SK-N-SH (cell line): ENCODE measurements around the gene SMIM41. TPM values are rescaled to one million over a fixed set of nuclear protein-coding genes. Genes with fewer than 3 reads are reported as not detected.

Experiments used
- CTCF ChIA-PET: fragments of 300-600, 350-600 bp; formaldehyde crosslinking; extraction: SDS; loops from one replicate; lab custom pipeline; 2021; lab: Yijun Ruan, JAX
- POLR2A ChIA-PET: fragments of 350-600 bp; sonication (Branson Sonifier 250); formaldehyde crosslinking; extraction: SDS; loops from one replicate; lab custom pipeline; 2020; ENCODE audit warnings: antibody characterized with exemption, inconsistent platforms; lab: Yijun Ruan, JAX
- DNase-seq: peaks from one replicate; pipeline ENCODE4 v3.0.0; 2012
- H2AFZ ChIP-seq: fragments of 200-600 bp; sonication (generic); 2 replicates; pipeline ENCODE4 v1.8.1; 2016; ENCODE audit warnings: antibody characterized with exemption, mild to moderate bottlenecking, low read depth
- H3F3A ChIP-seq: fragments of 200-600 bp; sonication (generic); replicated peaks from 2 replicates; pipeline ENCODE3; 2016; ENCODE audit warnings: antibody characterized with exemption, mild to moderate bottlenecking; ENCODE audit not compliant: insufficient read depth
- H3K27ac ChIP-seq, 2 experiments: fragments of 200-500 bp in 1 of 2; fragments of 200-600 bp in 1 of 2; sonication (Bioruptor generic) in 1 of 2; sonication (generic), shearing (Covaris generic) in 1 of 2; 2 replicates each; pipeline versions ENCODE4 v1.5.1 to v1.6.1; 2014 to 2016; ENCODE audit warnings: low read depth in 2 of 2, inconsistent platforms in 1 of 2, low read length in 1 of 2, mild to moderate bottlenecking in 1 of 2, mixed read lengths in 1 of 2
- H3K27me3 ChIP-seq: fragments of 200-600 bp; sonication (generic), shearing (Covaris generic); 2 replicates; pipeline ENCODE4 v1.6.1; 2016; ENCODE audit warnings: mixed run types; ENCODE audit not compliant: insufficient read depth
- H3K36me3 ChIP-seq, 2 experiments: fragments of 200-500 bp in 1 of 2; fragments of 200-600 bp in 1 of 2; sonication (Bioruptor generic) in 1 of 2; sonication (generic) in 1 of 2; replicated peaks in 1 of 2; 2 replicates each; pipeline versions ENCODE3 to v1.5.1; 2014 to 2016; ENCODE audit warnings: low read length in 1 of 2, mild to moderate bottlenecking in 1 of 2; ENCODE audit not compliant: insufficient read depth in 2 of 2, control insufficient read depth in 1 of 2
- H3K4me1 ChIP-seq, 2 experiments: fragments of 200-500 bp in 1 of 2; fragments of 200-600 bp in 1 of 2; sonication (Bioruptor generic) in 1 of 2; sonication (generic), shearing (Covaris generic) in 1 of 2; 2 replicates each; pipeline versions ENCODE4 v1.5.1 to v1.6.1; 2014 to 2016; ENCODE audit warnings: low read depth in 1 of 2, low read length in 1 of 2, mixed run types in 1 of 2; ENCODE audit not compliant: insufficient read depth in 2 of 2, control insufficient read depth in 1 of 2
- H3K4me2 ChIP-seq: fragments of 200-600 bp; sonication (generic), shearing (Covaris generic); 2 replicates; pipeline ENCODE4 v1.6.1; 2017; ENCODE audit warnings: mixed run types
- H3K4me3 ChIP-seq, 2 experiments: fragments of 200-500 bp in 1 of 2; fragments of 200-600 bp in 1 of 2; sonication (Bioruptor generic) in 1 of 2; sonication (generic), shearing (Covaris generic) in 1 of 2; 2 replicates each; pipeline versions ENCODE4 v1.5.1 to v1.8.1; 2014 to 2016; ENCODE audit warnings: low read depth in 2 of 2, inconsistent platforms in 1 of 2, low read length in 1 of 2, mild to moderate bottlenecking in 1 of 2, mixed read lengths in 1 of 2, moderate library complexity in 1 of 2
- H3K79me2 ChIP-seq: fragments of 200-600 bp; sonication (generic); 2 replicates; pipeline ENCODE4 v1.8.1; 2017; ENCODE audit warnings: mild to moderate bottlenecking; ENCODE audit not compliant: insufficient read depth
- H3K9ac ChIP-seq: fragments of 200-600 bp; sonication (generic); 2 replicates; pipeline ENCODE4 v1.6.1; 2017; ENCODE audit warnings: mixed run types
- H3K9me2 ChIP-seq: fragments of 200-600 bp; sonication (generic); 2 replicates; pipeline ENCODE4 v1.6.1; 2017; ENCODE audit warnings: mixed run types
- H3K9me3 ChIP-seq: fragments of 200-600 bp; sonication (generic); 2 replicates; pipeline ENCODE4 v1.6.1; 2017; ENCODE audit warnings: mixed run types, mild to moderate bottlenecking, moderate library complexity
- H4K20me1 ChIP-seq: fragments of 200-600 bp; sonication (generic); 2 replicates; pipeline ENCODE4 v1.6.1; 2017; ENCODE audit warnings: mild to moderate bottlenecking, mixed run types; ENCODE audit not compliant: insufficient read depth
- FOSL2 ChIP-seq: IDR thresholded peaks from 2 replicates; pipeline ENCODE4 v1.4.0; 2012; ENCODE audit warnings: low read depth, mild to moderate bottlenecking, moderate library complexity, borderline replicate concordance
- FOXM1 ChIP-seq: IDR thresholded peaks from 2 replicates; pipeline ENCODE4 v1.4.0; 2012; ENCODE audit warnings: low read depth, mild to moderate bottlenecking
- GATA2 ChIP-seq: sonication (generic); formaldehyde crosslinking; IDR thresholded peaks from 2 replicates; pipeline ENCODE4 v1.5.0; 2020; ENCODE audit warnings: mild to moderate bottlenecking, missing genetic modification reagents
- JUND ChIP-seq: IDR thresholded peaks from 2 replicates; pipeline ENCODE4 v1.4.0; 2012
- MEF2A ChIP-seq: IDR thresholded peaks from 2 replicates; pipeline ENCODE4 v1.4.0; 2012; ENCODE audit warnings: low read depth, borderline replicate concordance
- NFIC ChIP-seq: IDR thresholded peaks from 2 replicates; pipeline ENCODE4 v1.4.0; 2012; ENCODE audit warnings: borderline replicate concordance
- NRF1 ChIP-seq: IDR thresholded peaks from 2 replicates; pipeline ENCODE4 v1.6.1; 2012; ENCODE audit warnings: low read depth, mild to moderate bottlenecking, low read length
- POLR2AphosphoS5 ChIP-seq: IDR thresholded peaks from 2 replicates; pipeline ENCODE4 v1.6.1; 2012; ENCODE audit warnings: low read depth, low read length
- RAD21 ChIP-seq: IDR thresholded peaks from 2 replicates; pipeline ENCODE4 v1.6.1; 2012; ENCODE audit warnings: mild to moderate bottlenecking, low read length
- RCOR1 ChIP-seq: fragments of 150-350 bp; IDR thresholded peaks from 2 replicates; pipeline ENCODE4 v1.6.1; 2017; ENCODE audit warnings: antibody characterized with exemption, low read length
- SIN3A ChIP-seq: IDR thresholded peaks from 2 replicates; pipeline ENCODE4 v1.6.1; 2012; ENCODE audit warnings: low read depth, mild to moderate bottlenecking, low read length, moderate library complexity, borderline replicate concordance
- TAF1 ChIP-seq: IDR thresholded peaks from 2 replicates; pipeline ENCODE4 v1.6.1; 2012; ENCODE audit warnings: low read depth, mild to moderate bottlenecking, low read length, moderate library complexity, borderline replicate concordance
- TCF12 ChIP-seq: IDR thresholded peaks from 2 replicates; pipeline ENCODE4 v1.4.0; 2012
- TEAD4 ChIP-seq: IDR thresholded peaks from 2 replicates; pipeline ENCODE4 v1.4.0; 2012; ENCODE audit warnings: mild to moderate bottlenecking, borderline replicate concordance; ENCODE audit not compliant: insufficient read depth
- USF1 ChIP-seq: IDR thresholded peaks from 2 replicates; pipeline ENCODE4 v1.4.0; 2012; ENCODE audit warnings: low read depth, borderline replicate concordance
- YY1 ChIP-seq: IDR thresholded peaks from 2 replicates; pipeline ENCODE4 v1.4.0; 2012; ENCODE audit warnings: low read depth, mild to moderate bottlenecking
- ZBTB33 ChIP-seq: IDR thresholded peaks from 2 replicates; pipeline ENCODE4 v1.4.0; 2012; ENCODE audit warnings: low read depth, borderline replicate concordance
- WGBS: methylation state at CpG from one replicate; pipeline ENCODE4 v1.1.6; 2017; ENCODE audit warnings: low lambda C conversion rate; 5-methylcytosine and 5-hydroxymethylcytosine counted together
- polyA plus RNA-seq, 3 experiments: library from polyadenylated mRNA; depleted of rRNA; stranded (reverse); fragments of >200 nt; gene quantifications; 2 replicates each; pipeline ENCODE4 v1.2.3, GENCODE V29; 2012

The SMIM41 gene
- polyA plus RNA-seq, 1 of the 3 experiments (the other 2 are of a cell fraction) = not detected

- TF ChIP-seq POLR2AphosphoS5 (no peak), MEF2A (no peak), FOSL2 (no peak), TEAD4 (no peak), JUND (no peak)
These were observed 48.4 kb downstream of the SMIM41 start (continued) for GRCh38 chr12:52127683-52128450.

GRCh38 chr12:52130711-52131110 lies 51.2 kb downstream of the SMIM41 start:
- Histone ChIP-seq H3K9me2 (no peaks in the 10 kb centered on the region), H3K4me3 (no peak overlapping the region), H3K36me3 (no peaks in the 10 kb centered on the region), H3K27me3 (no peaks in the 10 kb centered on the region; the same call in 1 of the 2 replicates), H3K9me3 (no peaks in the 10 kb centered on the region), H3K27ac (no peak overlapping the region), H4K20me1 (no peaks in the 10 kb centered on the region), H3K4me1 (peaks cover 0 to 12% of the 10 kb centered on the region in 2 experiments; a peak in 1 of 4 replicates), H2AFZ (no peak overlapping the region), H3K79me2 (no peaks in the 10 kb centered on the region), H3K4me2 (no peak overlapping the region), H3F3A (no peaks in the 10 kb centered on the region)
- 94% methylated on average over 5 of the region's 5 CpGs for WGBS
- POLR2A ChIA-PET = no interaction called here
- DNase-seq = peak; percentile 5
- CTCF ChIA-PET = interaction anchor here (0.8 to 2.8 kb wide), 3 partner anchors 11 to 740 kb away, joined by 3 to 12 read pairs (median 4); no protein-coding TSS in a partner anchor
- TF ChIP-seq JUND (no peak), TAF1 (no peak), TCF12 (no peak), USF1 (no peak), RAD21 (no peak), RCOR1 (no peak), YY1 (no peak), NFIC (no peak)
- TF ChIP-seq, all 33 proteins: peak for 0
- H3K9ac ChIP-seq = no peak overlapping the region

GRCh38 chr12:52132754-52133161 lies 53.3 kb downstream of the SMIM41 start:
- Histone ChIP-seq H3K9ac (no peak overlapping the region), H4K20me1 (no peaks in the 10 kb centered on the region), H3K4me1 (no peaks in the 10 kb centered on the region; a peak in 1 of 4 replicates), H3K9me3 (no peaks in the 10 kb centered on the region), H3K79me2 (no peaks in the 10 kb centered on the region), H3F3A (no peaks in the 10 kb centered on the region), H3K36me3 (no peaks in the 10 kb centered on the region), H3K4me2 (no peak overlapping the region), H3K9me2 (no peaks in the 10 kb centered on the region), H3K27ac (no peak overlapping the region), H3K27me3 (no peaks in the 10 kb centered on the region; the same call in 1 of the 2 replicates), H3K4me3 (no peak overlapping the region), H2AFZ (no peak overlapping the region)
- CTCF ChIA-PET = interaction anchor here (0.9 to 1.9 kb wide), 5 partner anchors 10 to 752 kb away, joined by 3 to 7 read pairs (median 5); no protein-coding TSS in a partner anchor
- POLR2A ChIA-PET = no interaction called here
- DNase-seq = no peak
- 56% methylated on average over 3 of the region's 3 CpGs for WGBS
- TF ChIP-seq NRF1 (no peak), FOXM1 (no peak), SIN3A (no peak), YY1 (no peak), FOSL2 (no peak), POLR2AphosphoS5 (no peak), JUND (no peak), ZBTB33 (no peak), GATA2 (CRISPR knock-in tag) (no peak), TCF12 (no peak)
